K562 (cell line): ENCODE data around the gene PCBP2. TPM values are rescaled to one million over a fixed set of nuclear protein-coding genes. Genes with fewer than 3 reads are reported as not detected.
A peak's percentile ranks its signal among the peaks of the same experiment; 100 is the strongest.

Source experiments
- ATAC-seq: fragments of 200-7000 bp; cut with Tn5 transposase; 3 replicates; pipeline ENCODE4 v1.9.1; 2020; ENCODE audit warnings: moderate library complexity
- BruUV-seq: library from RNA; stranded (reverse); fragments of 400-500 nt; replicated peaks from 2 replicates; lab custom pipeline; 2021; lab: Mats Ljungman, UMichigan
- CTCF ChIA-PET: fragments of 300-600 bp; formaldehyde crosslinking; extraction: SDS; loops from one replicate; lab custom pipeline; 2021; ENCODE audit warnings: low intra/inter-chr PET ratio; lab: Yijun Ruan, JAX
- POLR2A ChIA-PET: fragments of 300-600, 350-650 bp; sonication (Branson Sonifier 250); formaldehyde crosslinking; extraction: SDS; loops from one replicate; lab custom pipeline; 2021; ENCODE audit warnings: antibody characterized with exemption, inconsistent platforms; lab: Yijun Ruan, JAX
- DNase-seq, 4 experiments: peaks; one replicate each; pipeline versions ENCODE4 v3.0.0 to v3.0.0-alpha.2; 2011 to 2018; ENCODE audit warnings: low spot score in 3 of 4, mixed read lengths in 3 of 4; ENCODE audit errors: extremely low read depth in 1 of 4
- FAIRE-seq: peaks from 2 replicates; lab custom pipeline; 2011; peaks lifted over from hg19 to GRCh38; lab: Jason Lieb, UNC
- H2AFZ ChIP-seq: 2 replicates; pipeline ENCODE4 v1.6.0; 2011; ENCODE audit warnings: low read depth, low read length, control low read depth, inconsistent platforms
- H3K27ac ChIP-seq: fragments of 200-600 bp; 3 replicates; pipeline ENCODE4 v1.8.0; 2011; ENCODE audit warnings: low read depth, mild to moderate bottlenecking, control low read depth, inconsistent platforms, low read length, moderate library complexity, mixed read lengths; ENCODE audit errors: extremely low read depth
- H3K27me3 ChIP-seq, 2 experiments: fragments of 300-600 bp in 1 of 2; 2 replicates in 1 of 2; 3 replicates in 1 of 2; pipeline versions ENCODE4 v1.6.0 to v1.8.0; 2011; ENCODE audit warnings: inconsistent platforms in 2 of 2, low read length in 2 of 2, mild to moderate bottlenecking in 1 of 2, mixed read lengths in 1 of 2, moderate library complexity in 1 of 2; ENCODE audit not compliant: control insufficient read depth in 2 of 2, insufficient read depth in 2 of 2
- H3K36me3 ChIP-seq: fragments of 300-600 bp; 3 replicates; pipeline ENCODE4 v1.8.0; 2011; ENCODE audit warnings: mild to moderate bottlenecking, low read length, inconsistent platforms; ENCODE audit not compliant: control insufficient read depth, insufficient read depth
- H3K4me1 ChIP-seq, 2 experiments: fragments of 200-600 bp in 1 of 2; replicated peaks in 1 of 2; 2 replicates in 1 of 2; 3 replicates in 1 of 2; pipeline versions ENCODE4 v1.5.1 to v1.8.0; 2011; ENCODE audit warnings: inconsistent platforms in 2 of 2, low read length in 2 of 2, mild to moderate bottlenecking in 1 of 2, mixed read lengths in 1 of 2, moderate library complexity in 1 of 2; ENCODE audit not compliant: control insufficient read depth in 2 of 2, insufficient read depth in 2 of 2
- H3K4me2 ChIP-seq: 2 replicates; pipeline ENCODE4 v1.6.1; 2011; ENCODE audit warnings: low read length, control low read depth, inconsistent platforms, mixed read lengths; ENCODE audit not compliant: insufficient read depth
- H3K4me3 ChIP-seq: fragments of 200-600 bp; sonication (generic), shearing (Covaris generic); 2 replicates; pipeline ENCODE4 v1.5.1; 2016; ENCODE audit warnings: control low read depth, inconsistent platforms
- H3K79me2 ChIP-seq: fragments of 200-600 bp; 3 replicates; pipeline ENCODE4 v1.8.0; 2011; ENCODE audit warnings: low read length, inconsistent platforms; ENCODE audit not compliant: control insufficient read depth, insufficient read depth
- H3K9ac ChIP-seq, 2 experiments: 2 replicates each; pipeline versions ENCODE4 v1.6.0 to v1.6.1; 2011; ENCODE audit warnings: low read depth in 2 of 2, low read length in 2 of 2, control low read depth in 1 of 2, inconsistent platforms in 1 of 2, mild to moderate bottlenecking in 1 of 2, mixed read lengths in 1 of 2; ENCODE audit not compliant: insufficient read depth in 1 of 2
- H3K9me1 ChIP-seq: one replicate; pipeline ENCODE4 v1.6.0; 2011; ENCODE audit warnings: inconsistent platforms, mild to moderate bottlenecking, low read length, moderate library complexity; ENCODE audit not compliant: control insufficient read depth, insufficient read depth
- H3K9me3 ChIP-seq: replicated peaks from 2 replicates; pipeline ENCODE4 v1.5.1; 2011; ENCODE audit warnings: low read depth, low read length, inconsistent platforms; ENCODE audit not compliant: control insufficient read depth, insufficient read depth
- H4K20me1 ChIP-seq: replicated peaks from 2 replicates; pipeline ENCODE4 v1.6.1; 2011; ENCODE audit warnings: low read length, inconsistent platforms, mixed read lengths; ENCODE audit not compliant: control insufficient read depth, insufficient read depth
- ATF7 ChIP-seq: fragments of 450-650 bp; IDR thresholded peaks from 2 replicates; pipeline ENCODE4 v1.7.1; 2014; ENCODE audit warnings: mild to moderate bottlenecking, moderate library complexity
- KDM1A ChIP-seq, 2 experiments: fragments of 450-650 bp; IDR thresholded peaks; 2 replicates each; pipeline ENCODE4 v1.6.1; 2016; ENCODE audit warnings: mild to moderate bottlenecking in 2 of 2
- RNF2 ChIP-seq: sonication (generic); IDR thresholded peaks from 2 replicates; pipeline ENCODE4 v1.6.1; 2016
- ZNF174 ChIP-seq: fragments of 250-450 bp; sonication (Bioruptor Pico); IDR thresholded peaks from 2 replicates; pipeline ENCODE4 v1.4.0; 2020; ENCODE audit warnings: mild to moderate bottlenecking
- WGBS: fragments of 100-300 bp; shearing (Covaris generic); methylation state at CpG from one replicate; pipeline ENCODE4 v1.1.6; 2016; ENCODE audit warnings: low coverage, mixed read lengths; ENCODE audit not compliant: insufficient coverage; ENCODE audit errors: missing lambda C conversion rate; 5-methylcytosine and 5-hydroxymethylcytosine counted together
- in situ Hi-C: fragments of 300-500 bp; cut with MboI; formaldehyde crosslinking; loops from 4 replicates; pipeline ENCODE4 v1.15.0; 2018; ENCODE audit warnings: inconsistent platforms, mixed read lengths
- intact Hi-C: fragments of 100-400 bp; cut with micrococcal nuclease; formaldehyde crosslinking; loops from 2 replicates; pipeline ENCODE4 v1.14.2; 2022
- polyA plus RNA-seq, 8 experiments: library from polyadenylated mRNA; depleted of rRNA in 4 of 8; stranded (reverse) in 5 of 8; unstranded in 3 of 8; fragments of >200 nt; fragmentation: Nextera tagmentation in 2 of 8; fragmentation: Illumina TruSeq in 1 of 8; extraction: Ambion mirVana in 2 of 8; extraction: Trizol in 1 of 8; gene quantifications; 2 replicates each; pipeline versions ENCODE4 v1.2.1 to v1.2.3, GENCODE V29; 2011 to 2014; ENCODE audit warnings: inconsistent platforms in 1 of 8, missing spikeins in 1 of 8
- total RNA-seq, 7 experiments: library from RNA; depleted of rRNA in 6 of 7; stranded (reverse); fragments of >200 nt in 6 of 7; fragmentation: Illumina TruSeq in 2 of 7; extraction: Trizol in 2 of 7; gene quantifications; 2 replicates each; pipeline versions ENCODE4 v1.2.1 to v1.2.3, GENCODE V29; 2011 to 2021; ENCODE audit warnings: low replicate concordance in 1 of 7
- TF ChIP-seq, protein P1 (sequence below): fragments of 450-650 bp; IDR thresholded peaks from 2 replicates; pipeline ENCODE4 v1.6.1; 2016; ENCODE audit warnings: mild to moderate bottlenecking, moderate library complexity
- TF ChIP-seq, protein P2 (sequence below): sonication (generic); formaldehyde crosslinking; IDR thresholded peaks from 2 replicates; pipeline ENCODE4 v1.8.0; 2022; ENCODE audit warnings: missing genetic modification reagents, mild to moderate bottlenecking, moderate library complexity, borderline replicate concordance

PCBP2 gene
- total and polyA plus RNA-seq, 9 of the 15 experiments (the other 6 are each of a cell fraction or from before 2014, with no cell fraction given) = 137 to 831 (median 328) TPM

DNA sequence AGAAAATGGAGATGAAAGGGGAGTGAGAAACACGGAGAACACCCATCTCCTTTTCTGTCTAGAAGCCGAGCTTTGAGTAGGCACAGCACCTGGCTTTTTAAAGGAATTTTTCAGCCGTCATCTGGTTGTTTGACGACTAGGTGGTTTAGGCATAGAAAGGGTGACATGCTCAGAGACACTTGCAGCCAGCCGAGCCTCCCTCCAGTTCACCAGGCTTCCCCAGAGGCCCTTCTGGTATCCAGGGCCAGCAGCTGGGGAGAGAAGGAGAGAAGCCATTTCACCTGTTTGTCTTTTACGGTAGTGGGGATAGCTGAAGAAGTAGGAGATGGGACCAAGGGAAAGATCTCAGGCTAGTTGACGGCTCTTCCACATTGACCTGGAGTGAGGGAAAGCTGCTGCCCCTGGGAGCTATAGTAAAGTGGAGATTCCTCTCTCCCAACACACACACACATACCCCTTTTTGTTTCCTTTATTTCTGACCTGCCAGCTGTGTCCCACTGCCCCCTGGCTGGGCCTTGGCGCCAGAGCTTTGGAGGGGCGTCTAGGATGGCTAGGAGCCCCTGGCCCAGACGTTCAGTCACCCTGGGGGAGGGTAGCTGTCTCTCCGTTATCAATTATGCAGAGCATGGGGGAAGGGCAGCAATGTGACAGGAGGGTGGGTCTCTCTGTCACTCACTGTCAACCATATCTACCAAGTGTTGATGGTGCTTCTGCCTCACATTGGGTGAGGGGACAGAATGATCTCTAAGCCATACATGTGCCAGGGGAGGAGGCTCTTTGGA lies 41.9 kb downstream of the PCBP2 start:
- H3K27me3 ChIP-seq = no peaks in the 10 kb centered on the region
- H2AFZ ChIP-seq = peak overlapping the region; percentile 84
- H3K4me1 ChIP-seq = peaks cover 34 to 44% of the 10 kb centered on the region in 2 experiments; a peak in 4 of 5 replicates
- H3K79me2 ChIP-seq = no peaks in the 10 kb centered on the region
- H3K4me2 ChIP-seq = peak overlapping the region; percentile 96
- CTCF ChIA-PET = no interaction called here
- H3K9ac ChIP-seq = peak overlapping the region; percentile 62 to 94
- TSS peak; percentile 88 for BruUV-seq
- H3K4me3 ChIP-seq = peak overlapping the region; percentile 47
- no peaks in the 10 kb centered on the region for H4K20me1 ChIP-seq
- intact Hi-C loops = no loop called here
- no peaks in the 10 kb centered on the region for H3K9me1 ChIP-seq
- DNase-seq (peak in 3 of 4 experiments; percentile 43 to 74 (median 45)), ATAC-seq (peak; percentile 39), FAIRE-seq (peak; percentile 65)
- in situ Hi-C loops = no loop called here
- WGBS = 3% methylated on average over 11 of the region's 11 CpGs
- peak overlapping the region; percentile 56 for H3K27ac ChIP-seq
- POLR2A ChIA-PET = interaction anchor here (0.7 to 2.4 kb wide), 11 partner anchors 10 to 787 kb away, joined by 3 to 12 read pairs (median 4); partner anchors contain the start of gene HNRNPA1
- no peaks in the 10 kb centered on the region for H3K9me3 ChIP-seq
- no peaks in the 10 kb centered on the region for H3K36me3 ChIP-seq
- TF ChIP-seq ATF7 (no peak), RNF2 (no peak), KDM1A (IDR thresholded peaks at IDR 0.05) (no peak), ZNF174 (CRISPR knock-in tag) (no peak)
- TF ChIP-seq, protein P1, sequence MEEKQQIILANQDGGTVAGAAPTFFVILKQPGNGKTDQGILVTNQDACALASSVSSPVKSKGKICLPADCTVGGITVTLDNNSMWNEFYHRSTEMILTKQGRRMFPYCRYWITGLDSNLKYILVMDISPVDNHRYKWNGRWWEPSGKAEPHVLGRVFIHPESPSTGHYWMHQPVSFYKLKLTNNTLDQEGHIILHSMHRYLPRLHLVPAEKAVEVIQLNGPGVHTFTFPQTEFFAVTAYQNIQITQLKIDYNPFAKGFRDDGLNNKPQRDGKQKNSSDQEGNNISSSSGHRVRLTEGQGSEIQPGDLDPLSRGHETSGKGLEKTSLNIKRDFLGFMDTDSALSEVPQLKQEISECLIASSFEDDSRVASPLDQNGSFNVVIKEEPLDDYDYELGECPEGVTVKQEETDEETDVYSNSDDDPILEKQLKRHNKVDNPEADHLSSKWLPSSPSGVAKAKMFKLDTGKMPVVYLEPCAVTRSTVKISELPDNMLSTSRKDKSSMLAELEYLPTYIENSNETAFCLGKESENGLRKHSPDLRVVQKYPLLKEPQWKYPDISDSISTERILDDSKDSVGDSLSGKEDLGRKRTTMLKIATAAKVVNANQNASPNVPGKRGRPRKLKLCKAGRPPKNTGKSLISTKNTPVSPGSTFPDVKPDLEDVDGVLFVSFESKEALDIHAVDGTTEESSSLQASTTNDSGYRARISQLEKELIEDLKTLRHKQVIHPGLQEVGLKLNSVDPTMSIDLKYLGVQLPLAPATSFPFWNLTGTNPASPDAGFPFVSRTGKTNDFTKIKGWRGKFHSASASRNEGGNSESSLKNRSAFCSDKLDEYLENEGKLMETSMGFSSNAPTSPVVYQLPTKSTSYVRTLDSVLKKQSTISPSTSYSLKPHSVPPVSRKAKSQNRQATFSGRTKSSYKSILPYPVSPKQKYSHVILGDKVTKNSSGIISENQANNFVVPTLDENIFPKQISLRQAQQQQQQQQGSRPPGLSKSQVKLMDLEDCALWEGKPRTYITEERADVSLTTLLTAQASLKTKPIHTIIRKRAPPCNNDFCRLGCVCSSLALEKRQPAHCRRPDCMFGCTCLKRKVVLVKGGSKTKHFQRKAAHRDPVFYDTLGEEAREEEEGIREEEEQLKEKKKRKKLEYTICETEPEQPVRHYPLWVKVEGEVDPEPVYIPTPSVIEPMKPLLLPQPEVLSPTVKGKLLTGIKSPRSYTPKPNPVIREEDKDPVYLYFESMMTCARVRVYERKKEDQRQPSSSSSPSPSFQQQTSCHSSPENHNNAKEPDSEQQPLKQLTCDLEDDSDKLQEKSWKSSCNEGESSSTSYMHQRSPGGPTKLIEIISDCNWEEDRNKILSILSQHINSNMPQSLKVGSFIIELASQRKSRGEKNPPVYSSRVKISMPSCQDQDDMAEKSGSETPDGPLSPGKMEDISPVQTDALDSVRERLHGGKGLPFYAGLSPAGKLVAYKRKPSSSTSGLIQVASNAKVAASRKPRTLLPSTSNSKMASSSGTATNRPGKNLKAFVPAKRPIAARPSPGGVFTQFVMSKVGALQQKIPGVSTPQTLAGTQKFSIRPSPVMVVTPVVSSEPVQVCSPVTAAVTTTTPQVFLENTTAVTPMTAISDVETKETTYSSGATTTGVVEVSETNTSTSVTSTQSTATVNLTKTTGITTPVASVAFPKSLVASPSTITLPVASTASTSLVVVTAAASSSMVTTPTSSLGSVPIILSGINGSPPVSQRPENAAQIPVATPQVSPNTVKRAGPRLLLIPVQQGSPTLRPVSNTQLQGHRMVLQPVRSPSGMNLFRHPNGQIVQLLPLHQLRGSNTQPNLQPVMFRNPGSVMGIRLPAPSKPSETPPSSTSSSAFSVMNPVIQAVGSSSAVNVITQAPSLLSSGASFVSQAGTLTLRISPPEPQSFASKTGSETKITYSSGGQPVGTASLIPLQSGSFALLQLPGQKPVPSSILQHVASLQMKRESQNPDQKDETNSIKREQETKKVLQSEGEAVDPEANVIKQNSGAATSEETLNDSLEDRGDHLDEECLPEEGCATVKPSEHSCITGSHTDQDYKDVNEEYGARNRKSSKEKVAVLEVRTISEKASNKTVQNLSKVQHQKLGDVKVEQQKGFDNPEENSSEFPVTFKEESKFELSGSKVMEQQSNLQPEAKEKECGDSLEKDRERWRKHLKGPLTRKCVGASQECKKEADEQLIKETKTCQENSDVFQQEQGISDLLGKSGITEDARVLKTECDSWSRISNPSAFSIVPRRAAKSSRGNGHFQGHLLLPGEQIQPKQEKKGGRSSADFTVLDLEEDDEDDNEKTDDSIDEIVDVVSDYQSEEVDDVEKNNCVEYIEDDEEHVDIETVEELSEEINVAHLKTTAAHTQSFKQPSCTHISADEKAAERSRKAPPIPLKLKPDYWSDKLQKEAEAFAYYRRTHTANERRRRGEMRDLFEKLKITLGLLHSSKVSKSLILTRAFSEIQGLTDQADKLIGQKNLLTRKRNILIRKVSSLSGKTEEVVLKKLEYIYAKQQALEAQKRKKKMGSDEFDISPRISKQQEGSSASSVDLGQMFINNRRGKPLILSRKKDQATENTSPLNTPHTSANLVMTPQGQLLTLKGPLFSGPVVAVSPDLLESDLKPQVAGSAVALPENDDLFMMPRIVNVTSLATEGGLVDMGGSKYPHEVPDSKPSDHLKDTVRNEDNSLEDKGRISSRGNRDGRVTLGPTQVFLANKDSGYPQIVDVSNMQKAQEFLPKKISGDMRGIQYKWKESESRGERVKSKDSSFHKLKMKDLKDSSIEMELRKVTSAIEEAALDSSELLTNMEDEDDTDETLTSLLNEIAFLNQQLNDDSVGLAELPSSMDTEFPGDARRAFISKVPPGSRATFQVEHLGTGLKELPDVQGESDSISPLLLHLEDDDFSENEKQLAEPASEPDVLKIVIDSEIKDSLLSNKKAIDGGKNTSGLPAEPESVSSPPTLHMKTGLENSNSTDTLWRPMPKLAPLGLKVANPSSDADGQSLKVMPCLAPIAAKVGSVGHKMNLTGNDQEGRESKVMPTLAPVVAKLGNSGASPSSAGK = no peak
- TF ChIP-seq, protein P2, sequence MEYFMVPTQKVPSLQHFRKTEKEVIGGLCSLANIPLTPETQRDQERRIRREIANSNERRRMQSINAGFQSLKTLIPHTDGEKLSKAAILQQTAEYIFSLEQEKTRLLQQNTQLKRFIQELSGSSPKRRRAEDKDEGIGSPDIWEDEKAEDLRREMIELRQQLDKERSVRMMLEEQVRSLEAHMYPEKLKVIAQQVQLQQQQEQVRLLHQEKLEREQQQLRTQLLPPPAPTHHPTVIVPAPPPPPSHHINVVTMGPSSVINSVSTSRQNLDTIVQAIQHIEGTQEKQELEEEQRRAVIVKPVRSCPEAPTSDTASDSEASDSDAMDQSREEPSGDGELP (CRISPR knock-in tag) = peak; percentile 62; the same call in 1 of the 2 replicates
